Kidney tubule cell (primary cell): ENCODE measurements around the gene PSMD13.

ENCODE experiments used
- DNase-seq: peaks from one replicate; pipeline ENCODE4 v3.0.0-alpha.2; 2018; ENCODE audit warnings: low spot score

PSMD13 gene

DNA sequence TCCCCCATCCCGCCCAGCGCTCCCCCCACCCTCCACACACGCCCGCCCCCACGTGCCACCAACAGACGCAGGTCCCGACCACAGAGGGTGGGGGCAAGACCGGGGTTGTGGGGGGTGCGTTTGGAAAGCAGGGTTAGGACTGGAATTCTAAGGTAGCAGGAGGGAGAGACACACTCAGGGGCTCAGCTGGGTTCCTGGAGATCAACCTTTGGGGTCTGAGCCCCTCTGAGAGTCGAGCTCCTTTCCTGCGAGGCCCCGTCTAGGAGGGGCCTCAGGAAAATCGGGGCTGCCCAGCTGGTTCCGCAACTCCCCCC lies 52.6 kb downstream of the PSMD13 start:
- DNase-seq, result no peak

DNA sequence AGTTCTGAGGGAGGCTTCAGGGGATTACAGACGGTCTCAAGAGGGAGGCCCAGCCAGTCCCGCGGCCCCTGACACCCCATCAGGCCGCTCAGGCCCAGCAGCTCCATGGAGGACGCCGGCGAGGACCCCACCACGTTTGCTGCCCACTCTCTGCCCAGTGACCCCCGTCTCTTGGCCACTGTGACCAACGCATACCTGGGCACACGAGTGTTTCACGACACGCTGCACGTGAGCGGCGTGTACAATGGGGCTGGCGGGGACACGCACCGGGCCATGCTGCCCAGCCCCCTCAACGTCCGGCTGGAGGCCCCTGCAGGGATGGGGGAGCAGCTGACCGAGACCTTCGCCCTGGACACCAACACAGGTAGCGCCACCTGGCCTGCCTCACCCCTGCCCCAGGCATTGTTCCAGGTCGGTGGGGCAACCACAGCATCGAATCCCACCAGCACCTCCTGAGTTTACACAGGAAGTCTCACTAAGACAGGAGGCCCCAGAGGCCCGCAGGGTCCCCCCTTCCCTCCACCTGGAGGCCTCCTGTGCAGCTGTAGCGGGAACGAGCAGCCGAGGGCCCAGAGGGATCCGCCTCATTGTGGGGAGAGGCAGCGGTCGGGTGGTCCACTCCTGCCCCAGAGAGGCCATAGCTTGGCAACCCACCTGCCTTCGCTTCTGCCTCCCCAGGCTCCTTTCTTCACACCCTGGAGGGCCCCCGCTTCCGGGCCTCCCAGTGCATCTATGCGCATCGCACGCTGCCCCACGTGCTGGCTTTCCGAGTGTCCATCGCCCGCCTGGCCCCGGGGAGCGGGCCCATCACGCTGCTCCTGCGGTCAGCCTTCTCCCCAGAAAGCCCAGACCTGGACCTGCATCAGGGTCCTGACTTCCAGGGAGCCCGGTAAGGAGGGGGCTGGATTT lies 53.2 kb downstream of the PSMD13 start:
- no peak for DNase-seq

DNA sequence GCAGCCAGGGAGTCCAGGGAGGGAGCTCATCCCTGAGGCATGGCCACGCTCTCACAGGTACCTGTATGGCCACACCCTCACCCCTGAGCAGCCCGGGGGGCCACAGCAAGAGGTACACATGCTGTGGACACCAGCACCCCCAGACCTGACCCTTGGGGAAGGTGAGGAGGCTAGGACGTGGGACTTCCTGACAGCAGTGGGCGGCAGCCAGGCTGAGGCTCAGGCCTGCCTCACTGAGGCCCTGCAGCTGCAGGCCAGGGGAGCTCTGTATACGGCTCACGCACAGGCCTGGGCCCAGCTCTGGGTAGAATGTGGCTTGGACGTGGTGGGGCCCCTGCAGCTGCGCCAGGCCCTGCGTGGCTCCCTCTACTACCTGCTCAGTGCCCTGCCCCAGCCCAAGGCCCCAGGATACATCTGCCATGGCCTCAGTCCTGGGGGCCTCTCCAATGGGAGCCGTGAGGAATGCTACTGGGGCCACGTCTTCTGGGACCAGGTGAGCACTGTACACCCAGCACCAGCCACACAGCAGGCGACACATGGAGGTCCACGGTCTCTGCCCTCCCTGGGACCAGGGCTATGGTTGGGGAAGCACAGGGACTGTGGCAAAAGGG lies 54.0 kb downstream of the PSMD13 start:
- no peak for DNase-seq

DNA sequence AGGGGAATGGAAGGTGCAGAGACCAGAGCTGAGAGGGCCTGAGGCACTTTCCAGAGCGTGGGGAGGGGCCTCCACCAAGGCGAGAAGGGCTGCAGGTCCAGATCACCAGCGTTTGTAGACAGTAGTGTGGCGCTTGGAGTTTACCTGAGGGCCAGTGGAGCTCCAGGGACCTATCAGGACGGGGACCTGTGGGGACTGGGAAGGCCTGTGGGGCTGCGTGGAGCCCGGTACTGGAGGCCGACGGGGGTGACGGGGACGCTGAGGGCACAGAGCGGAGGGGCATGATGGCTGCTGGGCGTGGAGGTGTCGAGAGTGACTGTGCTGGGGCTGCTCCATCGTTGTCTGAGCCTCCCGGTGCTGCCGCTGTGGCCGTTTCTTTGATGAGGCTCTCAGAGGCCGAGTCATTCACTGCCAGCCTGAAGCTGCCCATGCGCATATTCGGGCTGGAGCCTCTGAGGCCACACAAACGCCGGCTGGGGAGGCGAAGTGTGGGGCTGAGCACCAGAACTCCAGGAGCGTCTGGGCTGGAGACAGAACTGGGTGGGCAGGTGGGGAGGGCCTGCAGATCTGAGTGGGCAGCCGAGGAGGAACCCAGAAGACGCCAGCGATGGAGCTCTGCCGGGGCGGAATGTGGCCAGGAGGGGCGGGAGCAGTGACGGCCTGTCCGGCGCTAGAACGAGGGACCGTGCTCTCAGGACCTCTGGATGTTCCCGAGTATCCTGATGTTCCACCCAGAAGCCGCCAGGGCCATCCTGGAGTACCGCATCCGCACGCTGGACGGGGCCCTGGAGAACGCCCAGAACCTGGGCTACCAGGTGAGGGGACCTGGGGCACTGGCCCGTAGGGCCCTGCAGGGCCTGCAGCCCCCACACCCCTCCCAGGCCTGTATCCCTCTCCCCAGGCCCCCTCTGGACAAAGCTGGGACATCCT lies 54.8 kb downstream of the PSMD13 start:
- DNase-seq, result no peak

DNA sequence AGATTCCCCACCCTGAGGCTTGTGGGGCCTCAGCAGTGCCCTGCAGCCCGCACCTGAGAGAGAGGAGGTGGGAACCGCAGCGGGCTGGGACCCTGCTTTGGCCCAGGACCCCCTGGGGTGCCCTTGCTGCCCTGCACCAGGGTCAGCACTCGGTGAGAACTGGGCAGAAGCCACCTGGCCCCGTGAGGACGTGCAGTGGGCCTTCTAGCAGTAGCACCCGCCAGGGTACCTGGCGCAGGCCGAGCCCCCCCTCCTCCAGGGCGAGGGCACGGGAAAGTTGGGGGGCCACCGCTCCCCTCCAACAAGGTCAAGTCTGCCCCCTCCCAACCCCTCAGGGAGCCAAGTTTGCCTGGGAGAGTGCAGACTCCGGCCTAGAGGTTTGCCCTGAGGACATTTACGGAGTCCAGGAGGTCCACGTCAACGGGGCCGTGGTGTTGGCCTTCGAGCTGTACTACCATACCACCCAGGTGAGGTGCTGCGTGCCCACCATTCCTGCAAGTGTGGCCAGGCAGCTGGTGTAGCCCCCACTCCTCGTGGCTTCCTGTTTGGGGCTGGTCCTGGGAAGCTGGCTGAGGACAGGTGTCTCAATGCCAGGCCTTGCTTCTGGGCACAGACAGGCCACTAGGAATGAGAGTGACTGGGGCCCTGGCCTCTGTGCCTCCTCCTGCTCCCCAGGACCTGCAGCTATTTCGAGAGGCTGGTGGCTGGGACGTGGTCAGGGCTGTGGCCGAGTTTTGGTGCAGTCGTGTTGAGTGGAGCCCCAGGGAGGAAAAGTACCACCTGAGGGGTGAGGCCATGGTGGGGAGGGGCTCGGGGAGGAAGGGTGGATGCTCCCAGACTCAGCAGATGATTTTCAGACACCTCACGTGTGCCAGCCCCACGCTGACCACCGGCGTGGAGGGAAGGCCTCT lies 55.7 kb downstream of the PSMD13 start:
- DNase-seq, result no peak

DNA sequence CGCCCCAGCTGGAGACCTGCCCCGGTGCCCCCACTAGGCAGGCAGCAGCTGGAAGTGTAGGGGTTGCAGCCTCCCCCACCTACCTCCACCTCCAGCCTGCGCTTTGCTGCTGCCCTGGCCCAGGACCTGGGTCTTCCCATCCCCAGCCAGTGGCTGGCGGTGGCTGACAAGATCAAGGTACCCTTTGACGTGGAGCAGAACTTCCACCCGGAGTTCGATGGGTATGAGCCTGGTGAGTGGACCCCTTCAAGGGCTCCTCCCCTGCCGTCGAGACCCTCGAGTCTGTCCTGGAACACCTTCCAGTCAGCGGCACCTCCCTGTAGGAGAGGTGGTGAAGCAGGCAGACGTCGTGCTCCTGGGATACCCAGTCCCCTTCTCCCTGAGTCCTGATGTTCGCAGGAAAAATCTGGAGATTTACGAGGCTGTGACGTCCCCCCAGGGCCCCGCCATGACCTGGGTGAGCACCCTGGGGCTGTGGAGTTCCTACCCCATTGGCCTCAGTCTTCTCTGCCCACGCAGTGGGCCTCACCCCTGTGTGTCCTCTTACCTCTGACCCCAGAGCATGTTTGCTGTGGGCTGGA lies 56.6 kb downstream of the PSMD13 start:
- no peak for DNase-seq

DNA sequence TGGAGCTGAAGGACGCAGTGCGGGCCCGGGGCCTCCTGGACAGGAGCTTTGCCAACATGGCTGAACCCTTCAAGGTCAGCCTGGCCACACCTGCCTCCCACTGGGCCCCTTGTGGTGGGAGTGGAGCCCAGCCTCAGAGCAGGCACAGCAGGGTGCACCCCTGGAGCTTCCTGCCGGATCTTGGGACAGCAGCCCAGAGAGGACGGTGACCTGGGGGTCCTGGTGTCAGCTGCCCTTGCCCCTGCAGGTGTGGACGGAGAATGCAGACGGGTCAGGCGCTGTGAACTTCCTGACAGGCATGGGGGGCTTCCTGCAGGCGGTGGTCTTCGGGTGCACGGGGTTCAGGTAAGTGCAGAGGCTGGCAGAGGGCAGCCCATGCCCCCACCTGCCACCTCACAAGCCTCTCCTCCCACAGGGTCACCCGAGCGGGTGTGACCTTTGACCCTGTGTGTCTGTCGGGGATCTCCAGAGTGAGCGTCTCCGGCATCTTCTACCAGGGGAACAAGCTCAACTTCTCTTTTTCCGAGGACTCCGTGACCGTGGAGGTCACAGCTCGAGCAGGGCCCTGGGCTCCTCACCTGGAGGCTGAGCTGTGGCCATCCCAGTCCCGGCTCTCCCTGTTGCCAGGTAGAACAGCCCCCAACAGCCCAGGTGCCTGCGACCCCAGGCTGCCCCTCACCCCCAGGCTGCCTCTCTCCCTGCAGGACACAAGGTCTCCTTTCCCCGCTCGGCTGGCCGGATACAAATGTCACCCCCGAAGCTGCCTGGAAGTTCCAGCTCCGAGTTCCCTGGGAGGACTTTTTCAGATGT lies 57.3 kb downstream of the PSMD13 start:
- DNase-seq, result no peak

DNA sequence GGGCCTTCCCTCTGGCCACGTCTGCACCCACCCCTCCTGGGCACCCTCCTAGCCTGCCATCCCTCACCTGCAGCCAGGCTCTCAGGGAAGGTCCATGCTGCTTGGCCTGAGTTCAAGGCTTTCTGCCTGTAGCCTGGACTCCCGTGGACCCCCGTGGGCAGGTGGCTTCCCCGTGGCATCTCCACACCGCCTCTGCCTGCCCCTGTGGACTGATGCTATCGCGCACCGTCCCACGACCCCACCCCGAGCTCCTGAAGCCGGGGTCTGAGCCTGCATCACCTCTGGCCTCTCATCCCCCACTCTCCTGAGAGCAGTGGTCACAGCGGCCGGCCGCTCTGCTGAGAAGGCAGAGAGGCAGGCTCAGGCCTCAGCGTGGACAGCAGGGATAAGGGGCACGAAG lies 58.0 kb downstream of the PSMD13 start:
- DNase-seq, result no peak

DNA sequence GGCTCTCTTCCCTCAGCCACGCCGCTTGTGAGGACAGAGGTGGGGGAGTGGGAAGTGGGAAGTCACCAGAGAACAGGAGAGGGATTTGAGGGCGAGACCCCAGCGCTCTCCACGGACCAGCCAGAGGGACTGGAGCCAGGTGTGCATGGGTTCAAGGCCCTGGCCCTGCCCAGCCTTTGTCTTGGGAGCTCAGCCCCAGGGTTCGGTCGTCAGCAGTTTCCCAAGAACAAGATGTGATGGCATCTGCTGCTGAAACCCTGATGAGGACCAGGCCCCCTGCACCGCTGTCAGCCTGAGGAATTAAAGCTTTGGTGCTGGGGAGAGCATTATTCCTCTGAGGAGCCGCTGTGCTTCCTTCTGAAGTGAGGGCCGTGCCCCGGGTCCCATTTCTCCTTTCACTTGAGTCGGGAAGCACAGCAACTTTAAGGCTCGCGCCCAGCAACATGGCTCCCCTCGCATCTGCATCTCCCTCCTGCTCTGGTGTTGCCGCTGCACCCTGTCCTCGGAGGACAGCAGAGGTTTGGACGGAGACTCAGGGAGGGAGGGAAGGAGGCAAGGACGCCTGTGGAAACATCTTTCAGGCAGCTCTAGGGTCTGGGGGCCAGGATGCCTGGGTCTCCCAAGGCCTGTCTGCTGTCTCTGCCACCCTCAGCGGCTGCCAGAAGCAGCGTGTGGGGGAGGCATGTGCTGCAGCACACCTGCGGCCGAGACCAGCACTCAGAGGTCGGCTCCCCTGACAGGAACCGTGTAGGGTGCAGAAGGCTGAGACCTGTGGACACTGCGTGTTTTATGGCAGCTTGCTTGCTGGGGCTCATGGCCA lies 58.8 kb downstream of the PSMD13 start:
- no peak for DNase-seq

DNA sequence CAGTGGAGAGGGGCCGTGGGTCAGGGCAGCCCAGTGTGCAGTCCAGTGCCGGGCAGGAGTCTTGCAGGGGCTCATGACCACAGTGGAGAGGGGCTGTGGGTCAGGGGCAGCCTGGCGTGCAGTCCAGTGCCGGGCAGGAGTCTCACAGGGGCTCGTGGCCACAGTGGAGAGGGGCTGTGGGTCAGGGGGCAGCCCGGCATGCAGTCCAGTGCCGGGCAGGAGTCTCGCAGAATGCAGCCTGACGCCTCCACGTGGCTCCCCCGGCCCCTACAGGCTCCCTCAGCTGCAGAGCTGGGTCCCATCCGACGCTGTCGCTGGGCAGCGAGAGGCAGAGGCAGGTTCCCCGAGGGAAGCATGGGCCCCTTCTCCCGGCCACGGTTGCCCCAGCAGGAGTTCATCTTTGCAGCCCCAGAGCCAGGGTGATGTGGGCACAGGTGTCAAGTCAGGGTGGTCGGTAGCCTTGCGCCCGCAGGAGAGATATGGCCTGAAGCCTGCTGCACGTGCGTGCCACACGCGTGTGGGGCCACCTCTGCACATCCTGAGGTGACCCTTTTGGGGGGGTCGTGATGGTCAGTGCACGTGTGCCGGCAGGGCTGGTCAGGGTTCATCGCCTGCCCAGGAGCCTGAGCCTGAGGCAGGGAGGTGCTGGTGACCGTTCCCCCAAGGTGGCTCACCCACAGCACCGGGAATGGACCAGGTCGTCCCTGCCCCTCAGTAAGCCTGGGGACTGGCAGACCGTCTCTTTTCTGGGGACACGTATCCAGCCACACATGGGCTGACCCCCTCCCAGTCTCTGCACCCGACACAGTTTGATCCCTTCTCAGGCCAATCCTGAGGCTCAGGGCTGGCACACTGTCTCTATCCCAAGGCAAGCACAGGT lies 59.6 kb downstream of the PSMD13 start:
- no peak for DNase-seq

DNA sequence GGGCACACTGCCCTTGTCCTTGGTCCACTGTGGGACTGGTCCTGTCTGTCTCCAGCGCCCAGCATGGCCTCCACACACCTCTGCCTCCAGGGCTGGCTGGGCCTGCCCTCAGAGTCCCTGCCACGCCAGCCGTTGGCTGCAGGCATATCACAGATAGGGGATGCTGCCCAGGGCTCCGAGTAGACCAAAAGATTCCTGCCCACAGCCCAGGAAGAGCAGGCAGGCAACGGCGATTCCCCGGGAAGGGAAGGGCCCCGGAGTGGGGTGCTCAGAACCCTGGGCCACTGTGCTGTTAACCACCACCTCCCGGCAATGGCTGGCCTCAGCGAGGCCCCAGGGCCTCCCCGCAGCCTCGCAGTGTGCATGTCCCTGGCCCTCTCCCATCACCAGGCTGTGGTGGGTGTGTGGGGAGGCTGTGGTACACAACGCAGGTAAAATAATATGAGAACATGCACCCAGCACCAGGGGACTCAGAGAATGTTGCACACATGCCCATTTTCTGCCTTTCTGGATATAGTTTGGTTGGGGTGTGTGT lies 60.3 kb downstream of the PSMD13 start:
- DNase-seq, result no peak

DNA sequence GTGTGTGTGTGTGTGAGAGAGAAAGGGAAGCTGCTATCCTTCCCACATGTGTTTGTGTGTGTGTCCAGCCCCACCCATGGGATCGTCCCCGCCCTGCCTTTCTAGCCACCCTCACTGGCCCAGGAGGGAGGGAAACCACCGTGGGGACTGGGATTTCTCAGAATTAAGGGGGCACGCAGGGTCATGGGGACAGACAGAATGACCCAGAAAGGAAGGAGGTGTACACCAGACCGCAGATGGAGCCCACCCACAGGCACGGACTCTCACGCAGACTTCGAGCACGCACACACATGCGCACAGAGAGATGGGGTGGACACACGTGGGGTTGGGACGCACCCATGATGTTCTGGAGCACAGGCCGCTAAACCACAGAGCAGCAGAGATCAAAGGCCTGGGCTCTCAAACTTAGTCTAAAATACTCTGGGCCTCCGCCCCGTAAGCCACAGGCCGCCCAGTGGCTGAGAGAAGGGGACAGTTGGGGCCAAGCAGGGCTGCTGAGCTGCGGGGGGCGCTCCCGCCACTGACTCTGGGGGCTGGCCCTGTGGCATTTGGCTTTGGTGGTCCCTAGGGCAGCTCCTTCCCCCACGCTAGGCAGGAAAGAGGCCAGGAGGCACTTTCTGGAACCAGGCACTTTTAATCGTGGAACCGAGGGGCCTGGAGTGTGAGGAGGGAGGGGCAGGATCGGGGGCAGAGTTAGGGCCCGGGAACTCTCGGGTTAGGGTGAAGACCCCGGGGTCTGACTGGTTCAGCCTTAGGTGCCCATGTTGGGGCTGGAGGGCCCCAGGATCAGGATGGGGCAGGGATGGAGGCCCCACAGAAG lies 61.0 kb downstream of the PSMD13 start:
- DNase-seq, result no peak

DNA sequence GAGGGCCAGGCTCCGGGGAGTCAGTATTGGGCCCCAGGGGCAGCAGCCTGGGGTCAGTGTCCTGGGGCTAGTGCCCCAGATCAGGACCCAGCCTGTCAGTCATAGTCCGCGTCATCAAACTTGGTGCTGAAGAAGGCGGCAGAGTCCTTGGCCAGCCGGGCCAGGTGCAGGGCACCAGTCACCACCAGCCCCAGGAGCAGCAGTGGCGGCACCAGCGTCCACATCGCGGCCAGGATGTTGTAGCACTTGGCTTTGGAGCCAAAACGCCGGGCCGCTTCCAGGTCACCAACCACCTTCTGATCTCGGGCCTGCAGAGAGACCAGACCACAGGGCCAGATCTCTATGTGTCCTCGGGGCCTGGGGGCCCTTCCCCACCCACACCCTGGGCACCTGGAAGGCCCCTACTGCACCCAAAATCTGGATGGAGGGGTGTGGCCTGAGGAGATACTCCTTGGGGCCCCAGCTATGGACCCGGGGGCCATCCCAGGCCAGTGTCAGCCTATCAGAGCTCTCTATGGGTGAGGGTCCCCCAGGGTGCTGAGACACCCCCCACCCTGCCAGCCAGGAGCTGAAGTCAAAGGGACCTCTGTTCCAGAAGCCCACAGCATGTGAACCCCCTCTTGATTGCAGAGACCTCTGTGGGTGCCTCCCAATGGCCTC lies 61.8 kb downstream of the PSMD13 start:
- no peak for DNase-seq

DNA sequence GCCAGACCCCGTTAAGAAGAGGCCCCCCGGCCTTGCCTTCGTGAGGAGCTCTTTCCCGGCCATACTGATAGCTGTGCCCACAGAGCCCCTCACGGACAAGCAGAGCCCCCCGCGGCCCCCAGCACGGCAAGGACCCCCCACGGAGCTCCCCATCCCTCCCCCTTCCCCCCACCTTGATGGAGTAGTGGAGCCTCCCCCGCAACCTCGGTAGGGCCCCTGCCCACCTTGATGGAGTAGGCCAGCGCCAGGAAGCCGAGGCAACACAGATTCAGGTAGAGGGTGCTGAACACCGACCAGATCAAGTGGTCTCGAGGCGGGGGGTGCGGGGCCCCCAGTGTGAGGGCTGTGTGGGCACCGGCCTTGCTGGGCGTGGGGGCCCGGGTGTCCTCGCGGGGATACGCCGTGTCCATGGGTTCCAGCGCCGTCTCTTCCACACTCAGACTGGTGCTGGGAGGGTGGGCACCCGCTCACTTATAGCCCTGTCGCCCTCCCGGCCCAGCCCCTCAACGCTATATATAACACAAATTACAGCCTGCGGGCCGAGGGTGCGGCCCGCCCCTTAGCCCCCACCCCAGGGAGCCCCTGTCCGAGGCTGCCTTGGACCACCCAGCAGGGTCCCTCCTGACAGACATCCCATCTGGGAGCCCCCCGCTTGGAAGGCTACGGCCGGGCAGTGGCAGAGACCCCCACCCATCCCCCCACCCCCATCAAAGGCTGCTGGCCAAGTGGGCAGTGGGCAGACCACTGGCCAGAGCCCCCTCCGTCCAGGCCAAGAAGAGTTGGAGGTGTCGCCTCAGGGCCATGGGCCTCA lies 62.5 kb downstream of the PSMD13 start, which contains the start of gene IFITM5:
Gene IFITM5 (minus strand): TSS at position 446 of the 811 bp plus-strand sequence. CDS start 36 bp downstream, at position 410.
- no peak for DNase-seq

DNA sequence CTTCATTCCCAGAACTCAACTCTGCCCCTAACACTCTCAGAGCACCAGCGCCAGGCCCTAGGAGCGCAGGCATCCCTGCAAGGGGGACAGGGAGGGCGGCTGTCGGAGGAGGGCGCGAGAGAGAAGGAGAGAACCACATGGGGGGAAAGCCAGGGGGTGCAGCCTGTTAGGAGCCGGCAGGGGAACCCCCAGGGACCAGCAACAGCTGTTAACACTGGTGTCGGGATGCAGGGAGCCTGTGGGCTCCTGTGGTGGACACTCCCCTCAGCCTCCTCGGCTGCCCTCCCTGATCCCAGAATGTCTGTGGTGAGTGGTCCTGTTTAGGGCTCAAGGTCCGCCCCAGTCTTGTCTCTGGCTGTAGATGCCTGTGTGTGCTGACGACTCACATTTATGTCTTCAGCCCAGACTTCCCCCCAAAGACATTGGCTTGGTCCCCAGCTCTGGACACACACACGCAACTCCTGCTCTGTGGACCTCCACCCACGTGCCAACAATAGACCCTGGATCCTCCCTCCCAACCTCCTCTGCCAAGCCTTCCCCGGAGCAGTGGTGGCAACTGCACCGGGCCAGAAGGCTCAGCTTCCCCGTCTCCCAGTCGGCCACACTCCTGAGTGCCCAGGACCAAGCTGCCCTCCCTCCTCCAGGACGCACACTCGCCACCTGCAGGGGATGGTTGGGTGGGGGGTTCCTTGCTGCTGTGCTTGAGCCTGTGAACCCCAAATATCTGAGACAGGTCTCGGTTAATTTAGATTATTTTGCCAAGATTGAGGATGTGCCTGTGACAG lies 63.4 kb downstream of the PSMD13 start:
- DNase-seq, result no peak
